ENCODE data around the gene AFAP1.

AFAP1 gene

DNA sequence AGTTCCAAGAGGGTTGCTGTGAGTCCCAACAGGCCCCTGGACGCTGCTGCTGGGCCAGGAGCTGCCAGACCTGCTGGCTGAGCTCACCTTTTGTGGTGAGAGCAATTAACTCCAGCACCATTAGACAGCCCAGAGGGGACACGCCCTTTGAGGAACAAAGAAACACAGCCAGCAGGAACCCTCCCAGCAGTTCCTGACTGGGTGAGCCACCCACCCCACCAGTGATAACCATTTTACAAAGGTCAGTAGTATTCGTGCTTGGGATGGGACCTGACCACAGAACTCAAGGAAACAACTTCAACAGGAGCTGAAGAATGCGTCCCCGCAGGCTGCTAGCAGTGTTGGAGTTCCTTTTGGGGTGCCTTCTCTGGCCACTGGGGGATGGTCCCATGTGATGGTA is 38.8 kb upstream of the AFAP1 start:
- H3K36me3 ChIP-seq (replicated peaks) = no peaks in the 10 kb centered on the region
- DNase-seq (ENCODE audit: low spot score in 2 of 2) = peak in 1 of 2 experiments; percentile 52
- peaks cover 5% of the 10 kb centered on the region for H3K4me1 ChIP-seq
- H3K4me3 ChIP-seq = no peak overlapping the region
- H3K9me3 ChIP-seq = no peaks in the 10 kb centered on the region
- H3K27me3 ChIP-seq (ENCODE audit: low read depth) = no peaks in the 10 kb centered on the region
- in situ Hi-C loops (cut with MboI; ENCODE audit: low sequenced_read_pairs) = no loop called here

- H3K36me3 ChIP-seq (replicated peaks) = no peaks in the 10 kb centered on the region
- peaks cover 14% of the 10 kb centered on the region for H3K4me1 ChIP-seq
- no peak overlapping the region for H3K4me3 ChIP-seq
- no peaks in the 10 kb centered on the region for H3K27me3 ChIP-seq (ENCODE audit: low read depth)
- in situ Hi-C loops (cut with MboI; ENCODE audit: low sequenced_read_pairs) = no loop called here
- DNase-seq (ENCODE audit: low spot score in 2 of 2) = no peak
- no peaks in the 10 kb centered on the region for H3K9me3 ChIP-seq
These were observed 37.0 kb upstream of the AFAP1 start for GRCh38 chr4:7976634-7977033.

GRCh38 chr4:7976025-7976424 is 36.4 kb upstream of the AFAP1 start:
- DNase-seq (ENCODE audit: low spot score in 2 of 2) = no peak
- no peaks in the 10 kb centered on the region for H3K9me3 ChIP-seq
- in situ Hi-C loops (cut with MboI; ENCODE audit: low sequenced_read_pairs) = no loop called here
- no peaks in the 10 kb centered on the region for H3K36me3 ChIP-seq (replicated peaks)
- H3K27me3 ChIP-seq (ENCODE audit: low read depth) = no peaks in the 10 kb centered on the region
- H3K4me1 ChIP-seq = peaks cover 14% of the 10 kb centered on the region
- H3K4me3 ChIP-seq = no peak overlapping the region

GRCh38 chr4:7974425-7974824 is 34.8 kb upstream of the AFAP1 start:
- in situ Hi-C loops (cut with MboI; ENCODE audit: low sequenced_read_pairs) = no loop called here
- Histone ChIP-seq H3K27me3 (ENCODE audit: low read depth) (no peaks in the 10 kb centered on the region), H3K4me1 (peaks cover 11% of the 10 kb centered on the region), H3K36me3 (replicated peaks) (no peaks in the 10 kb centered on the region), H3K9me3 (no peaks in the 10 kb centered on the region), H3K4me3 (no peak overlapping the region)
- DNase-seq (ENCODE audit: low spot score in 2 of 2) = no peak

DNA sequence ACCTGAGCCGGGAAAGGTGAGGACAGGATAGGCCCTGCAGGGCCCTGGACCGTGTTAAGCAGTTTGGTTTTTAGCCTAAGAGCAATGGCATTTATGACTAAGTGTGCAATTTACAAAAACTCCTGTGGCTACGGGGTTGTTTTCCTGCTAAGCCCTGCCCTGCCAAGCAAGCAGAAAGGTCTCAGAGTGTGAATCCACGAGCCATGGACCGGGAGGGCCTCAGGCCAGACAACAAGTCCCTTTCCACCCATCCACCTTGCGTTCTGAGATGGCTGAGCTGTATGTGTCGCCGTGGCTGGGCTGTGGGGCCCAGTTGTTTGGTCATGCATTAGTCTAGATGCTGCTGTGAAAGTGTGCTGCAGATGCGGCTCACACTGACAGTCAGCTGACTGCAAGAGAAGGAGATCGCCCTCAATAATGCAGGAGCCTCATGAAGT is 33.9 kb upstream of the AFAP1 start:
- in situ Hi-C loops (cut with MboI; ENCODE audit: low sequenced_read_pairs) = no loop called here
- DNase-seq (ENCODE audit: low spot score in 2 of 2) = no peak
- H3K4me3 ChIP-seq = no peak overlapping the region
- peaks cover 9% of the 10 kb centered on the region for H3K4me1 ChIP-seq
- H3K36me3 ChIP-seq (replicated peaks) = no peaks in the 10 kb centered on the region
- H3K9me3 ChIP-seq = no peaks in the 10 kb centered on the region
- H3K27me3 ChIP-seq (ENCODE audit: low read depth) = no peaks in the 10 kb centered on the region

DNA sequence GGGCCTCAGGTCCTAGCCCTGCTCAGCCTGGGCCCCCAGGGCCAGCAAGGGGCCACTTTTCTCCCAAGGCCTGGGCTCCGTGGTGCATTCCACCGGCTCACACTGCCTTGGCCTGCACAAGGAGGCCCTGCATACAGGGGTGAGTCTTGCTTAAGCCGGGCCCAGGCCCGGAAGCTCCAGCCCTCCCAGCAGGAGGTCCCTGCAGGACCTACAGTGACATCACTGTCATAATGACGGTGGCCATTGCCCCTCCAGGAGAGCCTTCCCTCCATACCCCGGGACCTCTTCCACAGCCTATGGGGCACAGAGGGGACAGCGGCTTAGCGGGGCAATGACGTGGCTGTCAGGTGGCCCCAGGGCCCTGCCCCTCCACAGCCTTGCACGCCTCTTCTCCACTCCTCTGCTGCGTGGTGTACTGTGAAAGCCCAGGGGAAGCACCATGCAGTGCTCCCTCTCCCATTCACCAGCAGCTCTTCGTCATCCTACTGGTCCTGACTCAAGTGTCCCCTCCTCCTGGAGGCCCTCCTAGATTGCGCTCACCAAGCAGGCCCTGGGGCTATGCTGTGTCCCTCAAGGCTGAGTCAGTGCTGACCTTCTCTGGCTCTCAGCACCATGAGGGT is 32.3 kb upstream of the AFAP1 start:
- Histone ChIP-seq H3K9me3 (no peaks in the 10 kb centered on the region), H3K4me3 (no peak overlapping the region), H3K4me1 (peaks cover 9% of the 10 kb centered on the region), H3K27me3 (ENCODE audit: low read depth) (no peaks in the 10 kb centered on the region), H3K36me3 (replicated peaks) (no peaks in the 10 kb centered on the region)
- in situ Hi-C loops (cut with MboI; ENCODE audit: low sequenced_read_pairs) = no loop called here
- no peak for DNase-seq (ENCODE audit: low spot score in 2 of 2)

- Histone ChIP-seq H3K4me1 (peaks cover 9% of the 10 kb centered on the region), H3K27me3 (ENCODE audit: low read depth) (no peaks in the 10 kb centered on the region), H3K4me3 (no peak overlapping the region), H3K36me3 (replicated peaks) (no peaks in the 10 kb centered on the region), H3K9me3 (no peaks in the 10 kb centered on the region)
- in situ Hi-C loops (cut with MboI; ENCODE audit: low sequenced_read_pairs) = no loop called here
- DNase-seq (ENCODE audit: low spot score in 2 of 2) = no peak
These were observed 31.5 kb upstream of the AFAP1 start for GRCh38 chr4:7971159-7971631.

DNA sequence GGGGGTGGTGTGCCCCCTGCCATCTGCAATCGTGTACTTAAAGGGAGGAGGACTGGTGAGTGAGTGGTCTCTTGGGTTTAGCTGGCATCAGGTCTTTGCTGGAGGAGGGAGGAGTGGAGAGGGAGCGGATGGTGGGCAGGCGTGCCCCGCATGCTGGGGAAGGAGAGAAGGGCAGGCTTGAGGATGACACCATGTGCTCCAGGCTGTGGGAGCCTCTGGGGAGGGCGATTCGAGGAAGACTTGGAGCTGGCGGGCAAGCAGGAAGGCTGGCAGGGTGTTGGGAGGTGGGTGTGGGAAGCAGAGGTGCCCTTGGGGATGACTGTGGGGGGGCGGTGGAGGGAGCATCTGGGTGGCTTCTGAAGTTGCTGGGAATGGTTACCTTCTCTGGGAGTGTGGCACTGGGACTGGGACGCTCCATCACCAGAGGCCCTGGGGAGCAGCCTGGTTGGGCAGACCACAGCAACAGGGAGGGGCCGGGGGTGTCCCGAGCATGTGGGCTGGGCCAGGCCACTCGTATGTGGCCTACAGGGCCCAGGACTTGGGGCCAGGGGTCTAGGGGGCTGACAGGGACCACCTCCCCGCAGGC is 30.8 kb upstream of the AFAP1 start:
- Histone ChIP-seq H3K36me3 (replicated peaks) (no peaks in the 10 kb centered on the region), H3K4me1 (peaks cover 9% of the 10 kb centered on the region), H3K9me3 (no peaks in the 10 kb centered on the region), H3K27me3 (ENCODE audit: low read depth) (no peaks in the 10 kb centered on the region), H3K4me3 (no peak overlapping the region)
- in situ Hi-C loops (cut with MboI; ENCODE audit: low sequenced_read_pairs) = no loop called here
- no peak for DNase-seq (ENCODE audit: low spot score in 2 of 2)

DNA sequence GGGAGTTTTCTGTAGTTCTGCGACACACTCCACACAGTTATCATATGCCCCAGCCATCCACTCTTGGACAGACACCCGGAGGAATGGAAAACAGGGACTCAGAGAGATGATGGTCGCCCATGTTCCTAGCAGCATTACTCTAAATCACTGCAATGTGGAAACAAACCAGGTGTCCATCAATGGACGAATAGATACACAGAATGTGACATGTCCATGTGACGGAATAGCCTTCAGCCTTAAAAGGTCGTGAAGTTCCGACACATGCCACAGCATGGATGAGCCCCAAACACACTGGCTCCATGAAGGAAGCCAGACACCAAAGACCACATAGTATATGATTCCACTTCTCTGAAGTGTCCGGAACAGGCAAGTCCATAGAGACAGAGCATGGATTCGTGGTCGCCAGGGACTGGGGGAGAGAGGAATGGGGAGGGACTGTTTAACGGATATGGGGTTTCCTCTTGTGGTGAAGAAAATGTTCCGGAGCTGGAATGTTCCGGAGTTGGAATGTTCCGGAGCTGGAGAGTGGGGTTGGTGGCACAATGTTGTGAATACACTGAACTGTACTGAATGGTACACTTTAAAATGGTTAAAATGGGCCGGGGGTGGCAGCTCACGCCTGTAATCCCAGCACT is 28.7 kb upstream of the AFAP1 start:
- H3K27me3 ChIP-seq (ENCODE audit: low read depth) = no peaks in the 10 kb centered on the region
- H3K36me3 ChIP-seq (replicated peaks) = no peaks in the 10 kb centered on the region
- H3K9me3 ChIP-seq = no peaks in the 10 kb centered on the region
- no peak overlapping the region for H3K4me3 ChIP-seq
- H3K4me1 ChIP-seq = peaks cover 9% of the 10 kb centered on the region
- no peak for DNase-seq (ENCODE audit: low spot score in 2 of 2)
- in situ Hi-C loops (cut with MboI; ENCODE audit: low sequenced_read_pairs) = no loop called here

DNA sequence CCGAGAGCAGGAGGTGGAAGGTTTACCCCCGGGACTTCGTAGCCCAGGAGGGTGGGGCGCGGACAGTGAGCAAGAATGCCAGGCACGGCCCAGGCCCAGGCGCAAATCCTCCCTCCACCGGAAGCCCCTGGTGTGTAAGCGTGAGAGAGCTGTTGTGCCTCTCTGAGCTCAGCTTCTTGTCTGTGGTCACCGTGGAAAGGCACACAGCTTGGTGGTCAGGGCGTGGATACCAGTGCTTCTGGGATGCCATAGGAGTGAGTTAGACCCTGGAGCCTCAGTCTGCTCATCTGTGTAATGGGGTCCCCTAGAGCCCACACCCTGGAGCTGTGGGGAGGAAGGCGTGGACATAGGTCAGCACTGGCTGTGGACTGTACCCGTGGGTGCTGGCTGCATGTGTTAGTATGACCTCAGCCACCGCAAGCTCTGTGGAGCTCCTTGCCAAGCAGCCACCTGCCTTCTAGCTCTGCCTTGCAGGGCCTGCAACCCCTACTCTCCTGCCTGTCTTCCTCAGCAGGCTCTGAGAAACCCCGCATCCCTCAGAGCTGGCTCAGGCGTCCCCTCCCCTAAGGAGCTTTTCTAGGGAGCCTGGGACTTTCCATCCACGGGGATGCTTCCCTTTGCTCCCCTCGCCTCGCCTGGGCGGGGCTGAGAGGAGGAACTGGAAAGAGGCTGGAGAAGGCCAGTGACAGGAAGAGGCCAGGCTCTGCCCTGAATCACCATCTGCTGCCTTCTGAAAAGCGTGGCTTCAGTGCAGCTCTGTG is 28.0 kb upstream of the AFAP1 start:
- H3K9me3 ChIP-seq = no peaks in the 10 kb centered on the region
- no peak overlapping the region for H3K4me3 ChIP-seq
- H3K36me3 ChIP-seq (replicated peaks) = no peaks in the 10 kb centered on the region
- H3K4me1 ChIP-seq = peaks cover 5% of the 10 kb centered on the region
- in situ Hi-C loops (cut with MboI; ENCODE audit: low sequenced_read_pairs) = no loop called here
- H3K27me3 ChIP-seq (ENCODE audit: low read depth) = no peaks in the 10 kb centered on the region
- no peak for DNase-seq (ENCODE audit: low spot score in 2 of 2)

GRCh38 chr4:7967063-7967440 is 27.4 kb upstream of the AFAP1 start:
- no peak for DNase-seq (ENCODE audit: low spot score in 2 of 2)
- in situ Hi-C loops (cut with MboI; ENCODE audit: low sequenced_read_pairs) = no loop called here
- no peaks in the 10 kb centered on the region for H3K27me3 ChIP-seq (ENCODE audit: low read depth)
- H3K9me3 ChIP-seq = no peaks in the 10 kb centered on the region
- H3K4me1 ChIP-seq = no peaks in the 10 kb centered on the region
- no peaks in the 10 kb centered on the region for H3K36me3 ChIP-seq (replicated peaks)
- no peak overlapping the region for H3K4me3 ChIP-seq

DNA sequence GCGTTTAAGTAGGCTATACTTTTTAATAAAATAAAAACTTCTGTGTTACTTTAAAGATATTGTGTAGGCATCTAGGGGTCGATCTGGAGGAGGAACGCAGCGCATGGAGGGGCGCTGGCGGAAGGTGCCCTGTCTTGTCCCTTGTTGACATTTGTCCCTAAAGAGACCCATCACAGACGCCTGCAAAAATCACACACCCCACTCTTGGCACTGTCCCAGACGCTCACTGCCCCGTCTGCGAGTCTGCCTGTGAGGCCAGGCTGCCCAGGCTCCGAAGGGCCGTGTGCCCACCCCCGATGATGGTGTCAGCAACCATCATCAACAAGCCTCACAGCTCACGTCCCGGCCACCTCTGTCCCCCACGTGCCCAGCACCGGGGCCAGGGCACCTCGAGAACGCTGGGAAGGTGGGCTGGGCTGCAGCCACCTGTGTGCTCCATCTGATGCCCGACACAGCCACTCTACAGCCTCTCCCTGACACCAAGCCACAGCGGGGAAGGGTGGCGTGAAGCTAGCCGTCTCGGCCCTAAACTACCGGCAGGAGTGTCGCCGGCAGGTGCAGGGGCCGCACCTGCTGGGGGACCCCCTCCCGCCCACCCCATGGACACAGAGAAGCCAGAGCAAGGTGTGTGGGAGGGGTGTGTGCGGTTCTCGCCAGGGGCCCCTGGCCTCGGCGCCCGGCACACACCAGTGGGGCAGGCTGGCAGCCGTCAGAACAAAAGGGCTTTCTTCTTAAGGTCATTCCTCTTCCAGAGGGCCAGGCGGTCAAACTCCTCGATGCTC is 26.8 kb upstream of the AFAP1 start:
- no peaks in the 10 kb centered on the region for H3K4me1 ChIP-seq
- in situ Hi-C loops (cut with MboI; ENCODE audit: low sequenced_read_pairs) = no loop called here

DNA sequence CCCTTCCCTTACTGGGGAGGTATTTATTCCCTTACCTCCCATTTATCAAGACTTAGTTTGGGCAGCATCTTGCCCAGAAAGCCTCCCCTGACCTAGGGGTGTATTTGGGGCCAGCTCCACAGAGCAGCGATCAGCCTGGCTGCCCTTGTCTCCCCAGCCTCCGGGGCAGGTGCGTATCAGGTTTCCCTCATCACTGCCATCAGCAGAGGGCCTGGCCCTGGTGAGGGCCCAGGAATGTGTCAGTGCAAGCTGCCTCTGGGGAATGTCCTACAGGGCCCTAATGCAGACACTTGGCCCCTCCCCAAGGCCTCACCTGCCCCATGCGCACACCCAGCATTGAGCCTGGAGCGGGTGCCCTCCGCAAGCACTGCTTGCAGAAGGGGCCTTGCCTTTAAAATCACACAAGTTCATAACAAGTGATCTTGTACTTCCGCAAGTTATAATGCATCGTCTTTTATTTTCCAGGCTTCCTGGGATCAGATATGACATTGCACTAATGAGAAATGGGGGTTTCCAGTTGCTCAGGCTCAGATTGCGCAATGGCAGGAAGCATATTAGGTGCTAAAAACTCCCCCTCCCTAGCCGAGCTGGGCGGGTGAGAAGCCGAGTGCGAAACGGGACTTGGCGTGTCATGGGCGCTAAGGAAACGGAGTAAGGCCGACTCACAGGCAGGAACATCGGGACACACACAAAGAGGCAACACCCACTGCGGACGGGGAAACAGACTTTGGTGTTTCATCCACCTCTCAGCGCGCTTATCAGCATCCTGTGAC is 25.4 kb upstream of the AFAP1 start:
- Histone ChIP-seq H3K4me3 (no peak overlapping the region), H3K27me3 (ENCODE audit: low read depth) (no peaks in the 10 kb centered on the region), H3K9me3 (no peaks in the 10 kb centered on the region), H3K36me3 (replicated peaks) (no peaks in the 10 kb centered on the region), H3K4me1 (no peaks in the 10 kb centered on the region; the same call in 1 of the 2 replicates)
- DNase-seq (ENCODE audit: low spot score in 2 of 2) = no peak
- in situ Hi-C loops (cut with MboI; ENCODE audit: low sequenced_read_pairs) = no loop called here

More for the DNA sequence above, 26.8 kb upstream of the AFAP1 start:
- no peak for DNase-seq (ENCODE audit: low spot score in 2 of 2)
- Histone ChIP-seq H3K4me3 (no peak overlapping the region), H3K9me3 (no peaks in the 10 kb centered on the region), H3K36me3 (replicated peaks) (no peaks in the 10 kb centered on the region), H3K27me3 (ENCODE audit: low read depth) (no peaks in the 10 kb centered on the region)
